Lower leg skin (tissue), 4 donors: ENCODE measurements around the gene ASAP3. TPM values are rescaled to one million over a fixed set of nuclear protein-coding genes. Genes with fewer than 3 reads are reported as not detected.
A peak's percentile ranks its signal among the peaks of the same experiment; 100 is the strongest.

Experiments used
- DNase-seq, 2 donors: peaks; one replicate each; pipeline ENCODE4 v3.0.0-alpha.2; 2019; ENCODE audit warnings: low spot score in 2 of 2
- H3K4me3 ChIP-seq: fragments of 200-600 bp; sonication (generic); 2 replicates; pipeline ENCODE4 v1.5.1; 2017; ENCODE audit warnings: mild to moderate bottlenecking, low read depth; ENCODE audit not compliant: poor library complexity, severe bottlenecking
- POLR2A ChIP-seq, 2 donors: fragments of 450-650 bp; IDR thresholded peaks; one replicate each; pipeline ENCODE4 v1.6.1; 2016 to 2017; ENCODE audit warnings: antibody characterized with exemption in 2 of 2, mild to moderate bottlenecking in 1 of 2, moderate library complexity in 1 of 2
- WGBS, 2 donors: methylation state at CpG; one replicate each; pipeline ENCODE4 v1.1.5; 2018; 5-methylcytosine and 5-hydroxymethylcytosine counted together
- intact Hi-C: fragments of 100-400 bp; cut with DNase I; formaldehyde crosslinking; loops from one replicate; pipeline ENCODE4 v1.15.0; 2023; ENCODE audit warnings: low total_unique reads
- total RNA-seq, 4 donors: library from RNA; depleted of rRNA; stranded (reverse); fragments of >200 nt; gene quantifications; one replicate each; pipeline ENCODE4 v1.1.0, GENCODE V29; 2016
- TF ChIP-seq, protein P1 (sequence below), 3 donors: fragments of 450-650 bp; IDR thresholded peaks; one replicate each; pipeline ENCODE4 v1.5.1; 2016; ENCODE audit warnings: antibody characterized with exemption in 3 of 3, mild to moderate bottlenecking in 3 of 3, moderate library complexity in 2 of 3

ASAP3 gene
- total RNA-seq, 4 donors from 2014 or later: 103 to 114 (median 108) TPM

DNA sequence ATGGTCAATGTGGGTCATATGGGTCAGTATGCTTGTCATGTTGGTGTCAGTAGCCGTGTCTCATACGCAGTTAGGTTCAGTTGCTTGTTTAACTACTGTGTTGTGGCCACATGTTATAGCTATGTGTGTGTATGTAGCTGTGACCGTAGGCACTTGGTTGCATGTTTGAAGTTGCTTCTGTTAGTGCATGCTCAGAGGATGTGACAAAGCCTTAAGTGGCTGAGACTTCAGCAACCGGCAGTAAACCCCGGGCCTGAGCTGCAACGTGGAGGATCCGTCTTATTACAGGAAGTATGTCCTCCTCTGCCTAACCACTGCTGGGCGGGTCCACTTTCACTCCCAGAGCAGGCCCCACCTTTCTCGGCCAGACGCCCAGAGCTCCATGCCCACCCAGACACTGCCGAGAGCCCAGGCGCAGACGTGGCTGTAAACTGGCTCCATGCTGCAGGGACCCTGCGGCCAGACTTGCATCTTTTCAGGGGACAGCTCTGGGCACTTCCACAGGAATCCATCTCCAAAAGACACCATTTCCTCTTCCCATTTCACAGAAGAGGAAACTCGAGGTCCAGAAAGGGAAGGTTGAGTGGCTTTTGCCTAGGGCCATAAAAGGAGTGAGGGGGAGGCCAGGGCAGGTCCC is 61.6 kb downstream of the ASAP3 start:
- 8 to 9% methylated on average over 15 of the region's 15 CpGs for WGBS, 2 donors
- intact Hi-C loops: loop anchor here (10.0 kb wide), 1 partner anchor 62 kb away; the partner anchor contains the start of gene ASAP3
- no peak overlapping the region for H3K4me3 ChIP-seq
- TF ChIP-seq POLR2A (IDR thresholded peaks at IDR 0.05): no peak
- TF ChIP-seq, protein P1, sequence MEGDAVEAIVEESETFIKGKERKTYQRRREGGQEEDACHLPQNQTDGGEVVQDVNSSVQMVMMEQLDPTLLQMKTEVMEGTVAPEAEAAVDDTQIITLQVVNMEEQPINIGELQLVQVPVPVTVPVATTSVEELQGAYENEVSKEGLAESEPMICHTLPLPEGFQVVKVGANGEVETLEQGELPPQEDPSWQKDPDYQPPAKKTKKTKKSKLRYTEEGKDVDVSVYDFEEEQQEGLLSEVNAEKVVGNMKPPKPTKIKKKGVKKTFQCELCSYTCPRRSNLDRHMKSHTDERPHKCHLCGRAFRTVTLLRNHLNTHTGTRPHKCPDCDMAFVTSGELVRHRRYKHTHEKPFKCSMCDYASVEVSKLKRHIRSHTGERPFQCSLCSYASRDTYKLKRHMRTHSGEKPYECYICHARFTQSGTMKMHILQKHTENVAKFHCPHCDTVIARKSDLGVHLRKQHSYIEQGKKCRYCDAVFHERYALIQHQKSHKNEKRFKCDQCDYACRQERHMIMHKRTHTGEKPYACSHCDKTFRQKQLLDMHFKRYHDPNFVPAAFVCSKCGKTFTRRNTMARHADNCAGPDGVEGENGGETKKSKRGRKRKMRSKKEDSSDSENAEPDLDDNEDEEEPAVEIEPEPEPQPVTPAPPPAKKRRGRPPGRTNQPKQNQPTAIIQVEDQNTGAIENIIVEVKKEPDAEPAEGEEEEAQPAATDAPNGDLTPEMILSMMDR (IDR thresholded peaks at IDR 0.05): no peak
- DNase-seq: peak; percentile 72 to 95

DNA sequence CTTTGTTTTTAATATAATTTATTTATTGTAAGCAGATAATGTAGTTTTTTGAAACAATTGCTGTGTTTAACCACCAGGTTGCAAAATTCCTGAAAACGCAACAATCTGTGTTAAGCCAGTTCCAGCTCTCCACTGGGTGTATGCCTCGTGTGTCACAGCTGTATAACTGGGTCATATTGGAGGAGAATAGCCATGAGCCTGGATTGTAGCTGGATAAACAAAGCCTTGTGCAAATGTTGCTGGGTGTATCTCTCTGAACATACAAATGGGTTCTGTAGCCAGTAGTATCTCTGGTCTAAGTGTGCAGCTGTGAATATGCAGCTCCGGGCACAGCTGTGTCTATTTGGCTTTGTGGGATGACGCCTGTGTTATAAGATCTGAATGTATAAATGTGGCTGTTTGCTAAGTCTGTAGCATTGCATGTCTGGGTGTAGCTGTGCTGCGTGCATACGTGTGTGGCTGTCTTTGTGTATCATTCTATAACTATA is 62.2 kb downstream of the ASAP3 start:
- 26 to 36% methylated on average over 6 of the region's 6 CpGs for WGBS, 2 donors
- DNase-seq: no peak
- intact Hi-C loops: loop anchor here (10.0 kb wide), 1 partner anchor 63 kb away; the partner anchor contains the start of gene ASAP3
- no peak overlapping the region for H3K4me3 ChIP-seq
- TF ChIP-seq, protein P1 (IDR thresholded peaks at IDR 0.05): no peak
- no peak for TF ChIP-seq POLR2A (IDR thresholded peaks at IDR 0.05)

DNA sequence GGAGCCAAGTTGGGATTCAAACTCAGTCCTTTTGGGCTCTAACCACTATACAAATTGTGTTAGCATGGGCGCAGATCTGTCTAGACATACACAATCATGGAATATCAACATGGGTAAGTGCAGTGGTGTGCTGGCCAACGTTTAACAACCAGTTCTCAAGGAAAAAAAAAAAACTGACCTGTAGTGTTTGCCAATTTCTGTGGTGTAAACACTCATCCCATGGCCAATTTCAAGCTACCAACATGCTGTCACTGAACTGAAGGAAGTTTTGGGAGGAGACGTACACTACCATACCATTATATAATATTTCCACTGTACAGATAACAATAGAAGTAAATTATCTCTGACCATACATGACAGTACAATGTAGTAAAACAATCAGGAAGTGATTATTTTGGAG is 62.6 kb downstream of the ASAP3 start:
- WGBS, 2 donors: 62 to 66% methylated on average over 3 of the region's 3 CpGs
- intact Hi-C loops: loop anchor here (10.0 kb wide), 1 partner anchor 63 kb away; the partner anchor contains the start of gene ASAP3
- no peak for TF ChIP-seq POLR2A (IDR thresholded peaks at IDR 0.05)
- TF ChIP-seq, protein P1 (IDR thresholded peaks at IDR 0.05): no peak
- H3K4me3 ChIP-seq: no peak overlapping the region
- DNase-seq: no peak

DNA sequence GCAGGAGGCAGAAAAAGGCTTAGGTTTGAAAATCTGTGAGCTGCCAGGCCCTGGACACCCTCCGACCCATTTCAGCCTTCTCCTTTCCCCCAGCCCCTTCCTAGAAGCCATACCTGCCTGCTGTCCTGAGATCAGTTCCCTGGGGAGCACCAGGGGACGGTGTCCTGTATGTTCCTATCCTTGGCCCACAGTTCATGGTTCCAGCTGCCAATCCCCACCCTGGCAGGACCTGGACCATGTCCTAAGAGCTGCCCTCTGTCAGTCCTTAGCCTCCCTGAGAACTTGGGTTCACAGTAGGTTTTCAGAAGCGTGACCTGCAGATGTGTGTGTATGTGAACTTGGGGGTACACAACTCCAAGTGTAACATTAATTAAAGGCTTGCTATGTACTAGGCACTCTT is 63.2 kb downstream of the ASAP3 start:
- intact Hi-C loops: loop anchor here (10.0 kb wide), 1 partner anchor 64 kb away; the partner anchor contains the start of gene ASAP3
- H3K4me3 ChIP-seq: no peak overlapping the region
- no peak for TF ChIP-seq POLR2A (IDR thresholded peaks at IDR 0.05)
- TF ChIP-seq, protein P1 (IDR thresholded peaks at IDR 0.05): no peak
- no peak for DNase-seq
- 93 to 100% methylated on average over 3 of the region's 3 CpGs for WGBS, 2 donors

DNA sequence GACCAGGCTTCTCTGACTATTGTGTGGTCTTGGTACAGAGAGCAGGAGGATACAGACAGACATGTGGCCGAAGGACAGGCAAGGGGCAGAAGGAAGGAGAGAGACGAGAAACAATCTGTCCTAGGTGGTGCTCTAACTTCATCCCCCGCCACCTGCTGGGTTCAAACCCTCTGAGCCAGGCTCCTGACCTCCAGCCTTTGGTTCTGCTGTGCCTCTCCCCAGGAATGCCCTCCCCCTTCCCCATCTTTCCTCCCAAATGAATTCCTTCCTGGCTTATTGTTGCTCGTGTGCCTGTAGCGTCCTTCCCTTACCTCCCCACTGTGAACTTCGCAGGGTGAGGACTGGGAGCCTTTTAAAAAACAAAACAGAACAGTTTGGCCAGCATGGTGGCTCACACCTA is 64.8 kb downstream of the ASAP3 start:
- 86 to 90% methylated on average over 6 of the region's 6 CpGs for WGBS, 2 donors
- no peak for TF ChIP-seq POLR2A (IDR thresholded peaks at IDR 0.05)
- TF ChIP-seq, protein P1 (IDR thresholded peaks at IDR 0.05): no peak
- H3K4me3 ChIP-seq: no peak overlapping the region
- no peak for DNase-seq
- intact Hi-C loops: no loop called here
